ENCODE data around the gene RGS10.

- TF ChIP-seq EZH2 (optimal IDR thresholded peaks at IDR 0.05; ENCODE audit: low read depth, low read length), result no peak
- TF ChIP-seq CTCF (IDR thresholded peaks at IDR 0.05; ENCODE audit: low read length), result no peak
- no peak for TF ChIP-seq EZH2phosphoT487 (IDR thresholded peaks at IDR 0.05; ENCODE audit: low read length)
These were observed 38.7 kb downstream of the RGS10 start for GRCh38 chr10:119503821-119504220.

Data from MM.1S (cell line).